GM18508 (cell line): ENCODE measurements around the gene NVL.
"Not testable (repeated sequence)": the region's sequence is repeated elsewhere in the genome, so short reads cannot be mapped to it uniquely, and the experiment has no call there.

ENCODE experiments used
- ATAC-seq: cut with Tn5 transposase; IDR thresholded peaks from one replicate; pipeline ENCODE4 v1.9.1; 2021; ENCODE audit warnings: moderate number of reproducible peaks; ENCODE audit not compliant: insufficient read depth, unreplicated experiment

The NVL gene

DNA sequence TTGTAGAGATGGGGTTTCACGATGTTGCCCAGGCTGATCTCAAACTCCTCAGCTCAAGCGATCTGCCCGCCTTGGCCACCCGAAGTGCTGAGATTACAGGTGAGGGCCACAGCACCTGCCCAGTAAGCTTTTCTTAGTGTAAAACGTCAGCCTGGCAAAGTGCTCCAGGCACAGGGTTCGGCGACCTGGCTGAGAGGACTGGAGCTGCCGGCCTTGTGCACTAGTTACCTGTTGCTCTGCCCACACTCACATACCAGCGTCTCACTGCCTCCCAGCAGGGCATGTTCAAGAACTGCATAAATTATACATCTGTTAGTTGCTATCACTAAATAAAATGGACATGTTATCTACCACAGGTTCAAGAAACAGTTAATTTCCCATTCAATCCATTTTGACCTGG is 91.8 kb downstream of the NVL start:
- ATAC-seq: no peak

DNA sequence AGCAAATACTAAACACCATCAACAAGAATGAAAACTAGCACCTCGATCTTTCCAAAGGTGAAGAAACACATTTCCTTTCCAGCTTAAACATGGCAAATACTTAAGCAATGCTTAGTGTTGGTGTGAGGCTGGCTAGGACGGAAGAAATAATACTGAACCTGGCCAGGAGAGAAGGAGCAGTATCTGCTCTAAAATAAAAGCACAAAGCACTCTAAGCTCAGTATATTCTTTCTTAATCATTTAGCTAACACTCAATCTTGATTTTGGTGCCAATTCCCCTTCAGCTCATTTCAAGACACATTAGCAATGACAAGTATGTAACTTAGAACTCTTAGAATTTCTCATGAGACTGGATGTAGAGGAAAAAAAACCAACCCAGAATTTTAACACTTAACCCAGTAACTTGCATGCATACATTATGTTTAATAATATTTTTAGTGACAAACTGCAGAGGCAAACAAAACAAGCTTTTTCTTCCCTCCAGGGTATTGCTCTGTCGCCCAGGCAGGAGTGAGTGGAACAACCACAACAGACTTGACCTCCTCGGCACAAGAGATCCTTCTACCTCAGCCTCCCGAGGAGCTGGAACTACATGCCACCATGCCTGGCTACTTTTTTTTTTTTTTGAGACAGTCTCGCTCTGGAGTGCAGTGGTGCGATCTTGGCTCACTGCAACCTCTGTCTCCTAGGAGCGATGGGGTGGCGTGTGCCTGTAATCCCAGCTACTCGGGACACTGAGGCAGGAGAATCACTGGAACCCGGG is 92.7 kb downstream of the NVL start:
- ATAC-seq: no peak

DNA sequence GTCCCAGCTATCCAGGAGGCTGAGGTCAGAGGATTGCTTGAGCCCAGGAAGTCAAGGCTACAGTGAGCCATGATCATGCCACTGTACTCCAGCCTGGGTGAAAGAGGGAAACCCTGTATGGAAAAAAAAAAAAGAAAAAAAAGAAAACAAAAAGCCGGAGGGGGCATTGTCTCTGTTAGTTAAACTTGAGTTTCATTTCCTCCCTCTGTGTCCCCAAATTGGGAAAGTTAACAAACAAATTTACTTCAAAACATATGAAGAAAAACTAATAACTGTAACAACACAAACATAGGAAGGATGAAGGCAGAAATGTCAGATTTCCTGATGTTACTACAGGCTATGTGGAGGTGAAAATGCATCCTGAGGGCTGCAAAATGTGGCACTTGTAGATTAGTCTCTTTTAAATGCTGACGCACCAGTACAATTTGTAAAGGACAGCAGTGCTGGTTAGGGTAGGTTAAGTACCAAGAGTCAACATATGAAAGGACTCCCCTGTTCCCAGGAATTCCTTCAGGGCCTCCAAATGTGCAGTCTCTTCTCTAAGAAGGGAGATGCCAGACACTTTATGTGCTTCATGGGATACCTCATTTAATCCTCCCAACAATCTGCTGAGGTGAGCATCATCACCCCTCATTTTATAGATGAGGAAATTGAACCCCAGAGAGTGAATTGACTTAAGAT is 94.0 kb downstream of the NVL start:
- no peak for ATAC-seq

DNA sequence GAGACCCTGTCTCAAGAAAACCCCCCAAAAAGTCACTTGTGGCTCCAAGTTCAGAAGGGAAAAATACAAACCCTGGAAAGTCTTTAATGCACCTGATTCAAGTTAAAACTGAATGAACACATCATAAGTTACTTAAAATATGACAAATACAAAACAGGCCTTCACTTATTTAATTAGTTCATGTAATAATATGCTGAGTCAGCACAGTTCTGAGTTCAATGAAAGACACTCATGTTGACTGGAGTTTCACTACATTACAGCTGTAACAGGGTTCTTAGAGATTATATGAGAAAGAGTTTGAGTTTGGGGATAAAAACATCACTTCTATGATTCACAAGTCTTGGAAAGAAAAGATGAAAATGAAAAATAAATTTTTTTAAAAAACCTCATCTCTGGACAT is 96.0 kb downstream of the NVL start:
- ATAC-seq: no peak

DNA sequence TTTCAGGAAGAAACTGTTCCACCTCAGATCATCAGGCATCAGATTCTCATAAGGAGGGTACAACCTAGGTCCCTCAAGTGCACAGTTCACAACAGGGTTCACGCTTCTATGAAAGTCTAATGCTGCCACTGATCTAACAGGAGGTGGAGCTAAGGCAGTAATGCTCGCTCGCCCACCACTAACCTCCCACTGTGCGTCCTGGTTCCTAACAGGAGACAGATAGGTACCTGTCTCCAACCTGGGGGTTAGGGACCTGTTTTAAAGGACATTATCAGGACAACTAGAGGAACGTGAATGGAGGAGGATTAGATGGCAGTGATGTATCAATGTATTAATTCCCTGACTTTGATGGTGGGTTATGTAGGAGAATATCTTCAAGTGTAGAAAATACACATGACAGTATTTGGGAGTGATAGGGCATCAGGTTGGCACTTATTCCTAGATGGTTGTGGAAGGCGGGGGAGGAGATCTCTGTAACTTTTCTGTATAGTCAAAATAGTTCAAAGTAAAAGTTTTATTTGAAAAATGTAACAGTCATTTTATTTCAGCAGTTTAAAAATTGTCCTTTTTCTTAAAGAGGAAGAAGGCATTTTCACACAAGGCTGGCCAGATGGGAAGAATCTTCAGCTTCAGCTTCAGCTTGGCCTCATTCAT is 103.0 kb downstream of the NVL start:
- ATAC-seq: no peak

DNA sequence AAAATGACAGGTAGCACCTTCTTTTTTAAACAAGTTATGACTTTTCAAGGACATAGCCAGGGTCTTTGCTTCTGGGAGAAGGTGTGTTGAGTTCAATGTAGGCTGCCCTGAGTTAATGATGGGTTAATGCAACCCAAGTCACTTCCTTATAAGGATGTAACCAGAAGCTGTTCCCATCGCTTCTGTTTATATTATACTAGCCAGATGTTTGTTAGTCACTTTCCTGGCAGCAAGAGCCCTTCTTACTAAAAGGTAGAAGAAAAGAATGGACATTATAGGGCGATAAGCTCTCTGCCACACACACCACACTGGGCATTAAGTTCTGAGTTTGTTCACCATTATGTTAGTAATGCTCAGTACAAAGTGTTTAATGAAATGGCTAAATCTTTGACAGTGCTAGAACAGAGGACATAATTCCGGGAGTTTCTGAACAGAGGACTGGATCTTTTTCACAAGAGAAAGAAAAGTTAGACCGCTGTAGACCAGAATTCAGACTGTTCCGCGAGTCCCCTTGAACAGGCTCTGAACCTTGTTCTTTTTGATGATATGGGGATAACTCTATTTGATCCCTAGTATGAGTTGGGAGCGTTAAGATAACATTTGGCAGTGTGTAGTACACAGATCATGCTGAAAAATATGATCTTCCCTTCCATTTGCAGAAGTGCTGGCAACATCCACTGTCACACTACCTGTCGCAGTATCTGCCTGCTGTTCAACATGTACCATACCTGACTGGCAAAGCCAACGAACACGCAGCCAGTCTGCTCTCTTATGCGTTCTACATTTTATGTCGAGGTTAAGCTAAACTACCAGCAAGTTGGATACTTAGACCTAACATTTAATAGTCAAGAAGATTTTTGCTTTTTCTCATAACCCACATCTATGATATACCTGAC is 105.9 kb downstream of the NVL start:
- no peak for ATAC-seq

DNA sequence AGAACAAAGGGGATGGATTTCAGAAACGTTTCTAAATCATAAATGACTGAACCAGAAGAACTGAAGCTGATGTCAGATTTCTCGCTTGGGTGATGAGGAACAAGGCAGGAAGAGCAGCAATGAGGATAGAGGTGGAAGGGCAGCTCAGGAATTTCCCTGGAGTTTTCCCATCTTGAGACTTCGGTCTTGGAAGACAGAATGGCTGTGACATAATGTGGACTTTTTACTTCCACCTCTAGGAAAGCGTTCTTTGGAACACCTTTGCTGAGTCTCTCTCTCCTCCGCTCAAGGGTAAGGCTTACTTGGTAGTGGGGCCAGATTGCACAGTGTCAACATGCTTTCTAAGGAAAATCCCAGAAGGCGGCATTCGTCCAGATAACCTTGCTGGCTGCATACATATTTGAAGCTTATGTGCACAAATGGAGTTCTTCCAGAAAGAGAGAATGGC is 110.3 kb downstream of the NVL start:
- ATAC-seq: no peak

DNA sequence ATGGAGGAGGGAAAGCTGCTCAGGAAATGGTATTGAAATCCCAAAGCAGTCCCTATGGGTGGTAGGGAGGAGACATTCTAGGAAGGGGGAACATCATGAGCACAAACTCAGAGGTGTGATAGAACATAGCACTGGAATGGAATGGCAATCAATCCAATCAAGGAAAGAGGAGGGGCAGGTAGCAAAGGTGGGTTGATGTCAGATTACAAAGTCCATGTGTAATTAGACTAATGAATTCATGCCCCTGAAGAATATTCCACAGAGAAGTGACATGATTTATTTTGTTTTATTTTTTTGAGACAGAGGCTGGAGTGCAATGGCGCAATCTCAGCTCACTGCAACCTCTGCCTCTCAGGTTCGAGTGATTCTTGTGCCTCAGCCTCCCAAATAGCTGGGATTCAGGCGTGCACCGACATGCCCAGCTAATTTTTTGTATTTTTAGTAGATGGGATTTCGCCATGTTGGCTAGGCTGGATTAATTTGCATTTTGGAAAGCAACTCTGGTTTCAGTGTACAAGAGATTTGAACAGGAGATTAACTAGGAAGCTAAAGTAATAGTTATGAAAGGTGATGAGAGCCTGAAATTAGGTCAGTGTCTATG is 110.9 kb downstream of the NVL start:
- ATAC-seq: no peak

DNA sequence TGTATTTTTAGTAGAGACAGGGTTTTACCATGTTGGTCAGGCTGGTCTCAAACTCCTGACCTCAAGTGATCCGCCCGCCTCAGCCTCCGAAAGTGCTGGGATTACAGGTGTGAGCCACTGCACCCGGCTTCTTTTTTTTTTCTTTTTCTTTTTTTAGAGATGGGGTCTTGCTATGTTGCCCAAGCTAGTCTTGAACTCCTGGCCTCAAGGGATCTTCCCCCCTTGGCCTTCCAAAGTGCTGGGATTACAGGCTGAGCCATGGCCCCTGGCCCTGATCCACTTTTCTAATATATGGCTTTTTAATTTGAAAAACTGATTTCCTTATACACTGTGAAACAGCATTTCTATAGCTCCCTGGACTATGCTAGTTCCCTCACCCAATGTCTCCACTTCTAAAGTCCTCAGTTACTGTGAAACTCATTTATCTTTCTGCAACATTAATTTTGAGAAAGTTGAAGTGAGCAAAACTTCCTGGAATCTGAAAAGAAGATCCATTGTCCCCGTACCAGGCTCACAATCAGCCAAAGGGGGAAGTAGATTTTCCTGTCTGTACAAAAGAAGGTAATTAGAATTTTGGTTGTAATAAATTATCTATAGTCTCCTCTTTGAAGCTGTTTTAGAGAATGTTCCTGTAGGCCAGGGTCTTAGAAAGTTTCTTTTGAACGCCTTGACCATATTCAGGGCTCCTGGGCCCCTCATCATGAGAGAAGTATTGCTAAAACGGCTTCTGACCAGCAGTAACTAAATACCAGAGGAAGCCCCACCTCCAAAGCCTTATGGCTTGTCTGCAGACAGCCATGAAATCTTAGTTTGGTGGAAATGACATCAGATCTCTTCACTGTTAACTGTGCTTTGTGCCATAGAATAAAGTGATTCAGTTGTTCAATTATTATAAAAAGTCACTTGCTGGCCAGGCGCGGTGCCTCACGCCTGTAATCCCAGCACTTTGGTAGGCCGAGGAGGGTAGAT is 112.0 kb downstream of the NVL start:
- ATAC-seq: no peak

DNA sequence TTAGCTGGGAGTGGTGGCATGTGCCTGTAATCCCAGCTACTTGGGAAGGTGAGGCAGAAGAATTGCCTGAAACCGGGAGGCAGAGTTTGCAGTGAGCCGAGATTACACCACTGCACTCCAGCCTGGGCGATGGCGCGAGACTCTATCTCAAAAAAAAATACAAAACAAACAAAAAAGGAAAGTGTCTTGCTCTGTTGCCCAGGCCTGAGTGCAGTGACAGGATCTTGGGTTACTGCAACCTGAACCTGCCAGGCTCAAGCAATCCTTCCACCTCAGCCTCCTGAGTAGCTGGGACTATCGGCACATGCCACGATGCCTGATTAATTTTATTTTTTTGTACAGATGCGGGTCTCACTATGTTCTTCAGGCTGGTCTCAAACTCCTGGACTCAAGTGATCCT is 113.6 kb downstream of the NVL start:
- ATAC-seq: no peak

DNA sequence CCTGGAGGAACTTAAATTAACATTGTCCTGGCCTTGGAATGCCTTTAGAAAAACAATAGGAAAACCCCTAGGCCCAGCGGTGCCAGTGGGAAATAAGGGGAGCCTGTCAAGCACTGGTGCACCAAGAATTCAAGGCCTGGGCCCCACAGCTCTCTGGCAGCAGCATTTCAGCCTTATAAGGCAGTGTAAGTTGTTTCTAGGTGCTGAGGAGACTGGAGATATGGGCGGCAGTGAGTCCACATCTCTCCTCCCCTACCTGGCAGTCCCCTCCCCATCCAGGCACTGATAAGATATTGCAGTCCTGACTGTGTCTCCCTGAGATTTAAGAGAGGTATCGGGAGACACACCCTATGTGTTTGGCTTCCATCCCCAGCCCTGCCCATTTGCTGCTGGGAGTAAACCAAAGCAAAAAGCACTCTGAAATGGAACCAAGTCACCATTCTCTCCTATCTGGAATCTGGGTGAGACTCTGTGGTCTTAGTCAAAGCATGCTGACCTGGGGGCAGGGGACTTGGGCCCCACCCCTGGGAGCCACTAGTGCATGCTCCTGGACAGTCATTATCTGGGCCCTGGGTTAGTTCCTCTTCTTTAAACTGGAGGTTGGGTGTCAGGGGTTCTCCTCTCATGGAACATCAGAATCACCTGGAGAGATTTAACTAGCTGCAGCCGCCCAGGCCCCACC is 116.4 kb downstream of the NVL start:
- no peak for ATAC-seq

DNA sequence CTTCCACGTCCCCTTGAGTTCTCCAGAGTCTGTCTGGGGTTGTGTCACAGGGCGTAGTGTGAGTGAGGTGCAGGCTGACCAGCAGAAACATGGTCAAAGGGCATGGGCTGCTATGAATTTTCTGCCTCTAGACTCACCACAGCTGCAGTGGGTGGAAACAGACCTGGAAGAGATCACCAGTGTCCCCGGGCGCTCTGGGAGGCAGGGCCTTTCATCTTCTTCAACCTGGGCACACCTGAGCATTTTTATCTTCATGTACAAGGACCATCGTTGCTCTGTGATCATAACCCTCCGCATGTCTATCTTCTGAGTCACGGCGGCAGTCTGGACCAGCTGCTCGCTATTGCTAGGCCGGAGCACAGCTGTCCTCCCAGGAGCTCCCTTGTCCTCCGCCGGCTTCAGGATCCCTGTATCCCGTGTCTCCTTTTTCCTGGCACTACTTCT is 117.3 kb downstream of the NVL start:
- no peak for ATAC-seq

DNA sequence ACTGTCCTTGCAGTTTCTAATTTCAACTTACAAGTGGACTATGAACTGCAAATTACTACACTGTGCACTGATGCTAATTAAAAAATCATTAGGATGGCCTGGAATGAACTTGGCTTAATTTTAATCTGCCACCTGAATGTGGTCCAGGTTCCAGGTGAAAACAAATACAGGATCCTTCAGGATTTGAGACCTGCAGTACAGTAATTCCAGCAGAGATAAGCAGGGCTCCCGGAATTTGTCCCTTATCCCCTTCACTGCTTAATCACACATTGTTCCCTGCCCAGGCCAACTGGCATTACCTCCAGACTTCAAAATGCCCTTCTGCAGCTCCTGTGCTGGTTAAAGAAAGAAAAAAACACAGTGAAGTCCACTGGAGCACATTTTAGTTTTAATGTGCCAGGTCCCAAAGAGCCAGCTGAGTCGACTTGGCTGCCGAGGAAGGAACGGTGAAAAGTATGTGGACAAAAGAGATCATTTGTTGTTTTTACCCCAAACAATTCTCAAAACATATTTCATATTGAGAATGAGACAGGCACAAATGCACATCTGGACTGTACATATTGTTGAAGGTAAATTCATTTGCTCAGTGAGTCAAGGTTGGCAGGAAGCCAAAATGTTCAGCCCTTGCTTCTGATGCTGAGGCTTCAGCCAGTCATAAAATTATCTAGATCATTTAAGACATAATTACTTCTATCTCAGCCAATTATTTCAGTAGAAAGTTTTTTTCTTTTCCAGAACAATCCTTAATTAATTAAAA is 118.6 kb downstream of the NVL start:
- ATAC-seq: no peak

DNA sequence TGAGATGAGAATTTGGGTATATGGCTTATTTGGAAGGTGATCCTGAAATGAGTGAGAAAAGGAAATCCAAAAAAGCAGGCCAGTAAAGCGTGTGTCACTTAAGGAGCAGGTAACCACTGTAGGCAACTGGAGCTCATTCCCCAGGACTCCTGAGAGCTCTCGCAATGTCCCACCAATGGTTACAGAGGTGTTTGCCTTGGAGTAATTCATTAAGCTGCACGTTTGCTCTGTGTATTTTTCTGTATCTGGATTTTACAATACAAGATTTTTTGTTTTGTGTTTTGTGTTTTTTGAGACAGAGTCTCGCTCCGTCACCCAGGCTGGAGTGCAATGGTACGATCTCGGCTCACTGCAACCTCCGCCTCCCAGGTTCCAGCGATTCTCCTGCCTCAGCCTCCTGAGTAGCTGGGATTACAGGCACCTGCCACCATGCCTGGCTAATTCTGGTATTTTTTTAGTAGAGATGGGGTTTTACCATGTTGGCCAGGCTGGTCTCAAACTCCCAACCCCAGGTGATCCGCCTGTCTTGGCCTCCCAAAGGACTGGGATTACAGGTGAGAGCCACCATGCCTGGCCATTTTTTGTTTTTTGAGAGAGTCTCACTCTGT is 123.9 kb downstream of the NVL start:
- not testable (repeated sequence) for ATAC-seq

DNA sequence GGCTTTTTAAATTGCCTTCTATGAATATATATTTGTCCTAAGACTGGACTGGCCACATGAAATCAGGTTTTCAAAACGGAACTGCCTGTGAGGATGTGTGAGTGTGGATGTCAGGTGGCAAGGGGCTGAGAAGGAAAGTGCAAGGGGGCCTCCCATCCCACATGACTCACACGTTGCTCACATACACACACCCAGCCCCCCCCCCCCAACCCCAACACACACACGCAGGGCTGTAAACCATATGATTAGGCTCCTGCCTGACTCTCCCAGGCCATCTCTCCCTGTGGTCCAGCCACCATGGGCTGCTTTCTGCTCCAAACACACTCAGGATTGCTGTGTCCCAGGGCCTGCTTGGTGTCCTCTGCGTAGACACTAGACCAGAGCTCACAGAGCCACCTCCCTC is 124.5 kb downstream of the NVL start:
- no peak for ATAC-seq

DNA sequence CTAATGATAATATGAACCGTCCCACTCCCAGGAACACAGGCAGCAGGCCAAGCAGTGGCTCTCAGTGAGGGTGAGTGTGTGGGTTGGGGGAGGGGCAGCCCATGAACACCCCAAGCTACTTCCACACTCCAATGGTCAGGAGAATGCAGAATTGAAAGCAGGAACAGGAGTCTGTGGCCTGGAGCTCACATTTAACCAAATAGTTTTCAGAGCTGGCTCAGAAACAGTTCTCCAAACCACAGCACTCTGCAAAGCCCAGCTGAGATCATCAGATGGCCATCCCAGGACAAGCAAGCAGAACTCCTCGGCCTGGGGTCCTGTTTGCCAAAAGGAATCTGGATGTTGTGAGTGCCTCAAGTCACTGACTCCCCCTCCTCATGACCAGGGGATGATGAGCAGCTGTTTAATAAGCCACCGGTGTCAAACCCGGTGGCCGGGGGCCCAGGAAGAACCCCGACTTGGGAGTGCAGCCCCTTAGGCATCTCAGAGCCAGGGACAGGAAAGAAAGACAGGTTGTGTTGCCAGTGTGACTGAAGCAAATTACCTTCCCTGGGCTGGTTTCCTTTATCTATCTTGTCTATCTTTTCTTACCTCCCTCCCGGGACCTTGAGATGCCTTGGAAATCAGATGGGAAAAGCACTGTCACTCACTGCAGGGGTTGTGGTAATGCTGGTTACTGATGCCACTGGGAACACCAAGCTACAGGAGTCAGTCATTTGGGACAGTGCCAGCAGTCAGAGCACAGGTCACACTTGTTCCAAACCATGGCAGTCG is 126.5 kb downstream of the NVL start:
- ATAC-seq: no peak

DNA sequence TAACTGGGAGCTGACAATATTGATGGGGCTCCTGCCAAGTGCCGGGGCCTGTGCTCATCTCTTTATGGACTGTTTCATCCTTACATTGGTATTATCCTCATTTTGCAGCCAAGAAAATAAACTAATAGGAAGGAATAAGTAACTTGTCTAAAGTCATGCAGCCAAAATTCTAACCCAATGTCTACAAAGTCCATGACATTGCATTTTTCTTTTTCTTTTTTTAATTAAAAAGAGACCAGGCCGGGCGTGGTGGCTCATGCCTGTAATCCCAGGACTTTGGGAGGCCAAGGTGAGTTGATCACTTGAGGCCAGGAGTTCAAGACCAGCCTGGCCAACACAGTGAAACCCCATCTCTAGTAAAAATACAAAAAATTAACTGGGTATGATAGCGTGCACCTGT is 128.1 kb downstream of the NVL start:
- no peak for ATAC-seq
